Mucosa of gallbladder (tissue), 1 donor: Measurements from ENCODE around the gene RET. TPM values are rescaled to one million over a fixed set of nuclear protein-coding genes. Genes with fewer than 3 reads are reported as not detected.
"Not testable (repeated sequence)": the region's sequence is repeated elsewhere in the genome, so short reads cannot be mapped to it uniquely, and the experiment has no call there.

Experiments used
- DNase-seq: peaks from one replicate; pipeline ENCODE4 v3.0.0-alpha.2; 2020; ENCODE audit warnings: low spot score
- total RNA-seq: library from RNA; stranded (reverse); gene quantifications from one replicate; pipeline ENCODE4 v1.2.1, GENCODE V29; 2021
- donor health status: DM: no; HTN: no; CAD: no.

Gene RET
- total RNA-seq, 1 donor from 2014 or later, result 1.6 TPM

DNA sequence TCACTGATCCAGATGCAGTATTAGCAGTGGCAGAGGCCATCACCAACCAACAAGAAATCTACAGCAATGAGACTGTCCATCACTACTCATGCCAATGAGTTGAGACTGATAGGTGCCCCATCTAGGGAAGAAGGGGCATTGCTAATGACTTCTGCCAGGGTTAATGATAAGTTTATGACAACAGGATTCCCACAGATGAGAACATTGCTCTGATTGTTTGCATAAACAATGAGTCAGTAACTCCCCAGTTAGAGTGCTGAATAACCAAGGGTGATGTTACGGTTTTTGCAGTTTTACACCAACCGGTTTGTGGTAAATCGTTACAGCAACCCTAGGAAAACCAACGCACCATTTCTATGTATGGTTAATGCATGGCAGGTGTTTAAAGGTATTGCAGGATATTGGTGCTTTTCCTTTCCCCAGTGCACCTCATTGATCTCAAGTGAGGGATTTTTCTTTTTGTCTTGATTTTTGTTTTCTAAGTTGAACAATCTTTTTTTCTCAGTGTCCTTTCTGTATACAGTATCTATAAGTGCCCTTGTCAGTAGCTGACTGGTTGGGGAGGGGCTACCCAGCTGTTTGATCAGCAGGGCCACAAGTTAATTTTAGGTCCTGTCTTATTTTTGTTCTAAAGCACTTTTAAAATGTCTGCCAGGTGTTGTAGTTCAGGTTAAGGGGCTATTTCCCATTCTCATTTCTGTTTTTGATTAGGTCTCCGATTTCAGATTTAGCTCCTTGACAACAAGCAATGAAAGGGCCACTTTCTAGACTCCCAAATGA lies 57.4 kb downstream of the RET start:
- no peak for DNase-seq

DNA sequence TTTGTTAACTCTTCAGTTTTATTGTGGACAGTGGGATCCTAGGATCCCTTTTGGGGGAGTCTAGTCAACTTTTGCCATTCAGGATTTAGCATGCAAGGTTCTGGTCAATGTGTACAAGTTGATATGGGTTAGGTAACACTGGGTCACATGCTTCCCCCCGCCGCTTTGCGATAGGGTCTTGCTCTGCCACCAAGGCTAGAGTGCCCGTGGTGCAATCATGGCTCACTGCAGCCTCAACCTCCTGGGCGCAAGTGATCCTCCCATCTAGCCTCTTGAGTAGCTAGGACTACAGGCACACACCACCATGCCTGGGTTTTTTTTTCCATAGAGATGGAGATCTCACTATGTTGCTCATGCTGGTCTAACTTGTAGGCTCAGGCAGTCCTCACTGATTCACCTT lies 58.2 kb downstream of the RET start:
- no peak for DNase-seq

DNA sequence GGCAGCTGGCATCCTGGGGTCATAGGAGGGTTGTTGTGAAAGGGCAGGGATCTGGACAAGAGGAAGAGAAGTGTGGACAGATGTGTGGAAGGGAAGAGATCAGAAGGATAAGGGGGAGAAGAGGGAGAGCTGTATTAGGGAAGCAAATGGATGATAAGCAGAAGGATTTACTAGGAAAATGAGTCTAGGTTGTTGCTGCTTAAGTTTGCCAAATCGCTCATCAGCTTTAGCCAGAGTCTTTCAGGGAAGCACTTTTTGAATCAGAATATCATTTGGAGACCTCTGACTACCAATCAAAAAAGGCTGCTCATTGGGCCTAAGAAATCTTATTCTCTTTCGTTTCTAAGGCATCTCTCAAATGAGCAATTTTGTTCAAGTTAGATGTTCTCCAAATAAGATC lies 58.8 kb downstream of the RET start:
- no peak for DNase-seq

DNA sequence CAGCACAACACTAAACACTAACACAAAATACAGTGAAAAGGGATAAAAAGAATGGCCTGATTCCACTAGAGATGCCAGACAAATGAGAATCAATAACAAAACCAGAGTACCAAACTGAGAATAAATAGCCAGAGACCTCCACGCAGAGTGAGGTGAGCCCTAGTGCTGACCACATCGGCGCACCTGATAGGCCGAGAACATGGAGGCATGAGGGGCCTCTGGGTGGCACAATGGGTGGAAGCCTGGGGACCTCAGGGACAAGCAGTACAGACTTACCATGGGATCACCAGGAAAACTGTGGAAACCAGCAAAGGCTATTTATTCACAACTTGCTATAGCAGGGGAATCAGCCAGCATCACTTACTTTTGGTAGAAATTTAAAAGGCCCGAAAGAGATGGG lies 59.6 kb downstream of the RET start:
- no peak for DNase-seq

DNA sequence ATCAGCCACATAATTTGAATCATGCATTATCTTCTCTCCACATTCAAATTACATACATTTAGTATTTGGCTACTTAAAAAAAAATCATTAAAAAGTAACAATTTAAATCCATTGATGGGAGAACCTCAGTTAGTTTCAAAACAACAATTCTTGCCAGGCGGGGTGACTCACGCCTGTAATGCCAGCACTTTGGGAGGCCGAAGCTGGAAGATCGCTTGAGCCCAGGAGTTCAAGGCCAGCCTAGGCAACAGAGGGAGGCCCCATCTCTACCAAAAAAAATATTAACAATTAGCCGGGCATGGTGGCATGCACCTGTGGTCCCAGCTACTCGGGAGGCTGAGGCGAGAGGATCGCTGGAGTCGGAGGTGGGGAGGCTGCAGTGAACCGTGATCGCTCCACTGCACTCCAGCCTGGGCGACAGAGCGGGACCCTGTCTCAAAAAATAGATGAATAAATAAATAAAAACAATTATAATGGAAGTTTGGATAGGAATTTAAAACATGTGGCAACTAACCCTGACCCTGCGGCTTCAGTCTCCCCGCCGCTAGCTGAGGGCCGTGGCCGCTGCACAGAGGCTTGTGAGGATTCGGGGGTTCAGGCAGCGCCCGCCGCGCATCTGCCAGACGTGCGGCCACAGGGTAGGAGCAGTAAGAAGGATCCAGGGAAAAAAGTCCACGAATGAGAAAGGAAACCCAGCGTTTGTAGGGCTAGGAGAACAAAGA lies 60.3 kb downstream of the RET start:
- DNase-seq, result no peak

DNA sequence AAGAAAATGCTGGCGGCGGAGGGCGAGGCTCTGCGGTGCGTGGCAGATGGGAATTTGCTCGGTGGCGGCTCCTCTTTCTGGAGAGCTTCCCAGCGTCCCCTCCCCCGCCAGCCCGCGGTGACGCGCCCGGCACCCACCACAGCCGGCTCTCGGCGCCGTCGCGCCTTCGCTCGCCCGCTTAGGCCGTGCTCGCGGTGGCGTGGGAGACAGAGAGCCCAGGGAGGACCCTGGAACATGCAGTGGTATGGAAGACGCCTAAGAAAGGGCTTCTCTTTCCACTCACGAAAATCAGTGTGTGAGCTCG lies 60.8 kb downstream of the RET start:
- peak; percentile 37 for DNase-seq

DNA sequence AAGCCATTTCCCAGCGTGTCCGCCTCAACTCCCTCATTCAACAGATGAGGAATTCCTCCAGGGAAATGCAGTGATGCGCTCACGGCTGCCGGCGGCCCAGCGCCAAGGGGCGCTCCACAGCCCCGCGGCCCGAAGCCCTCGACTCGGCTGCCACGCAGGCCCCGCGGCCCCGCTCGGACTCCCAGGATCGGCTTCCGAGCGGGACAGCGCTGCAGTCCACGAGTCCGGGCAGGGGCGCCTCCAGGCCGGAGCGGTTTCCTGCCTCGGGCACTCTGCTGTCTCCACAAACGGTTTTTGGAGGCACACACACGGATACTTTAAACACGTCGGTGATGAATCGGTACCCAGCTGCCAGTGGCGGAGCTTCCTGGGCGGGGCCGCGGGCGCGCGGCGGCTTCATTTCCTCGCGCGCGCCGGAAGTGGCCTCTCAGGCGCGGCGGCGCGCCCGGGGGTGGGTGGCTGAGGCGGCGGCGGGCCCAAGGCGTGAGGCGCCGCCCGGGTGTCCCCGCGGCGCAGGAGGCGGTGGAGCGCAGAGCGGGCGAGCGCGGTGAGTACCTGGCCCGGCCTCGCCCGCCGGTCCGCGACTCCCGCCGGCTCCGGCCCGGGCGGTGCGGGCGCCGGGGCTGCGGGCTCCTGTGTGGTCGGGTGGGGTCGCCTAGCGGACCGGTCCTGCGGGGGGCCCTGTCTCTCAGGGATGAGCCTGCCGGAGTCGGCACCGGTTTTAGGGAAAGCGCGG lies 61.3 kb downstream of the RET start, which contains the start of gene CSGALNACT2:
TSS of gene CSGALNACT2 (plus strand) at position 425 of the 736 bp plus-strand sequence. CDS start 16,705 bp downstream, outside the sequence.
- DNase-seq, result peak; percentile 86

DNA sequence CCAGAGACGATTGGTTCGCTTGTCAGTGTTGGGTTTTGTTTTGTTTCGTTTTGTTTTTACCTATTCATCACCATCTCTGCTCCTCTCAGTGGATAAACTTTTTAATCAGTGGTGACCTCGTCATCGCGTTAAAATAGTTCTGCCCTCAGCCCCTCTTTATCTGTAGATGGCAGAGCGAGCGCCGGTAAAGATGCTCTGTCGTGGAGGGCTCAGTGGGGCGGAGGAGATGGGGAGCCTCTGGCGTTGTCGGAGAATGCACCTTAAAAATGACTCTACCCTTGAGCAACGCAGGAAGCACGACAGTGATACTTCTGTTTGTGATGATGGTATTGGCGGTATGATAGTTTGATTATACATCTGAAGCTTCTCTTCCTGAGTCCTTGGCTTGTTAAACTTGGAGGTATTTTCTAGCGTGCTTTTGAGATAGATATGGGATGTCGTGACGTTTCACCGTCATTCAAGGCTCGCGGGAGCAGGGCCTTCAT lies 61.9 kb downstream of the RET start:
- DNase-seq, result no peak

DNA sequence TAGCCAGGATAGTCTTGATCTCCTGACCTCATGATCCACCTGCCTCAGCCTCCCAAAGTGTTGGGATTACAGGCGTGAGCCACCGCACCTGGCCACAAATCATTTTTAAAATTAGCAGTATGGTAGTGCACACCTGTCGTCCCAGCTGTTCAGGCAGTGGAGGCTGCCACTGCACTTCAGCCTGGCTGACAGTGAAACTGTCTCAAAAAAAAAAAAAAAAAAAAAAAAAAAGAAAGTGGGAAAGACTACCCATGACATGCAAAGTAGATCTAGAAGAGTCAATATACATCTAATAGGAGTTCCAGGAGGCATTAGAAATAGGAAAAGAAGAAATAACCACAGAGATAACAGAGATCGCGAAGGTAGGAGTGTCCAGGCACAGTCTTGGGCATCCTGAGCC lies 64.6 kb downstream of the RET start:
- DNase-seq, result no peak

DNA sequence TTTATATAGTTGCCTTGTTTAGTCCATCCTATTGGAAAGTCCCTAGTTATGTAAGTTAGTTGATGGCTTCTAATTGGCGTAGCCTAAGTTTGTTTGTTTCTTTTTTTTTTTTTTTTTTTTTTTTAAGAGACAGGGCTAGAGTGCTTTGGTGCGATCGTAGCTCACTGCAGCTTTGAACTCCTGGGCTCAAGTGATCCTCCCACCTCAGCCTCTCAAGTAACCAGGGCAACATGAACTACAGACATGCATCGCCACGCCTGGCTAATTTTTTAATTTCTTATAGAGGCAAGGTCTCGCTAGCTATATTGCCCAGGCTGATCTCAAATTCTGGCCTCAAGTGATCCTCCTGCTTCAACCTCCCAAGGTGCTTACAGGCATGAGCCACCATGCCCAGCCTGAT lies 68.4 kb downstream of the RET start:
- no peak for DNase-seq

DNA sequence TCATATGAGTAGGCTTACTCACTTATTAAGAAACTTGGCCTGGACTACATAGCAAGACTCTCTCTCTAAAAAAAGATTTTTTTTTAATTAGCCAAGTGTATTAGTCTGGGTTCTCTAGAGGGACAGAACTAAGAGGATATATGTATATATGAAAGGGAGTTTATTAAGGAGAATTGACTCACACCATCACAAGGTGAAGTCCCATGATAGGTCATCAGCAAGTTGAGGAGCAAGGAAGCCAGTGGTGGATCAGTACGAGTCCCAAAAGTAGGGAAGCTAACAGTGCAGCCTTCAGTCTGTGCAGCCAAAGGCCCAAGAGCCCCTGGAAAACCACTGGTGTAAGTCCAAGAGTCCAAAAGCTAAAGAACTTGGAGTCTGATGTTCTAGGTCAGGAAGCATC lies 69.1 kb downstream of the RET start:
- not testable (repeated sequence) for DNase-seq

DNA sequence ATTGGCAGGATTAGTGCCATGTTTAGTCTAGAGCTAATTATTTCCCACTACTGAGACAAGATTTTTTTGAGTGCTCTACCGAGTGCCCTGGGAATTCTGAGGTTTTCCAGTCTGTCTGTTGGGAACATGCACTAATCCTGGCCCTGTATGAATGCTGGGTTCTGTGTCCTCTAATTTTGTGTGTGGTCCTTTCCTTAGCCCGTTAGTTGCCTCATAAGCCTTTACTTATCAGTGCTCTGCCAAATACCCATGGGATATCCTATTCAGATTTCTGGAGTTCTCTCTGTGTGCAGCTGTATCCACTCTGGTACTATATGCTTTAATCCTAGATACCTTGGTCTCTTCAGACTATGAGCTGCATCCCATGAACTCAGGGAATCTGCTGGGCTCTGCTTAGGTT lies 74.5 kb downstream of the RET start:
- no peak for DNase-seq

DNA sequence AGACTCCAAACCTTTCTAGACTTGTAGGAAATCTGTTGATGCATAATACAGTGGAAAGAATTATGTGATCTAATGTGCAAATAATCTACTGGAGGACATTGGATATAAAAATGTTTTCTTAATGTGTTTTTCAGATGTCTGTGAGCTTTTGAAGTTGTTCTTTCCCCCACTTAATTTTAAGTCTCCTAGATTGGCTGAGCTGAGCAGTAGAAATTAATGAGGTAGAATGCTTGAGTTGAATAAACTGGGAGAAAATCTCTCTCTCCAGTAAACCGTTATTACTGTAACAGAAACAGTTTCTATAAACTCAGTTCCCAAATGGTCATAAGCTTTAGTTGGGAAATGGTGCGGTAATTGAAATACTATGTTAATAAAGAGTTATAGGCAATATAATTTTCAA lies 77.0 kb downstream of the RET start:
- DNase-seq, result no peak

DNA sequence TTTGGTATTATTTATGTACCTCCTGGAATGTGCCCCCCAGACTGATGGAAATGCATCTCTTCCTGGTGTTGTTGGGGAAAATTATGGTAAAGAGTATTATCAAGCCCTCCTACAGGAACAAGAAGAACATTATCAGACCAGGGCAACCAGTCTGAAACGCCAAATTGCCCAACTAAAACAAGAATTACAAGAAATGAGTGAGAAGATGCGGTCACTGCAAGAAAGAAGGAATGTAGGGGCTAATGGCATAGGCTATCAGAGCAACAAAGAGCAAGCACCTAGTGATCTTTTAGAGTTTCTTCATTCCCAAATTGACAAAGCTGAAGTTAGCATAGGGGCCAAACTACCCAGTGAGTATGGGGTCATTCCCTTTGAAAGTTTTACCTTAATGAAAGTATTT lies 78.4 kb downstream of the RET start:
- DNase-seq, result no peak

DNA sequence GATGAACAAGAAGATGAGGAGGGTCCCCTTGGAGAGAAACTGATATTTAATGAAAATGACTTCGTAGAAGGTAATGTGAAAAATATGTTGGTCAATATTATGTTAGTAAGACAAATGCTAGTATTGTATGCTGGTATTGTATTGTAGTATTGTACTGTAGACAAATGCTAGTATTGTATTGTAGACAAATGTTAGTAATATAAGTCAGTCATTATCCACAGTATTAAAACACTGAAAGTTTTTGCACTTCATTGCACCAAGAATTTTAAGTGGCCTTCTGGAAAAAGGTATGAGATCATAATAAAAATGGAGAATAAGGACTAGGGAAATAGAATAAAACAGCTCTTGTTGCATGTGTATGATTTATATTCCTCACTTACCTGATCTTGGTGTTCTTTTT lies 78.9 kb downstream of the RET start:
- no peak for DNase-seq

DNA sequence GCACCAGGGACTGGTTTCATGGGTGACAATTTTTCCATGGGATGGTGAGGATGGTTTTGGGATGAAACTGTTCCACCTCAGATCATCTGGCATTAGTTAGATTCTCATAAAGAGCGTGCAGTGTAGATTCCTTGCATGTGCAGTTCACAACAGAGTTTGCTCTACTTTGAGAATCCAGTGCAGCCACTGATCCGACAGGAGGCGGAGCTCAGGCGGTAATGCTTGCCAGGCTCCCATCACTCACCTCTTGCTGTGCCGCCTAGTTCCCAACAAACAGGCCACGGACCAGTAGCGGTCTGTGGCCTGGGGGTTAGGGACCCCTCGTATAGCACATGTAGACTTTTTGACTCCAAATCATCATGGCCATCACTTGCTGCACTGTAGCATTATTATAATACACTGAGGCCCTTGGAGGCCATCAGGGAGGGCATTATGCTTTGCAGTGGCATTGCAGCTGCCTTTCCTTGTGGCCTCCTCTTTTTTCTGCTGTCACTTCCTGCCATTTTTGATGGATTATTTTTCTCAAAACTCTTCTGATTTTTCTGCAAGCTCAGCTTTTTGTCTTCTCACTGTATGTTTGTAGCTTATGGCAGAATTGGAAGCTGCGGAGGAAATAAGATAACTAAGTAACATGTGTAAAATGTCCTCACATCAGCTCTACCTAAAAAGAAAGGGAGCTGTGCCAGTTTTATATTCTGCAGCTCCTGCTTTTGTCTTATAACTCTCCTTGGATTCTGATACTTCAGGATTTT lies 79.9 kb downstream of the RET start:
- no peak for DNase-seq

DNA sequence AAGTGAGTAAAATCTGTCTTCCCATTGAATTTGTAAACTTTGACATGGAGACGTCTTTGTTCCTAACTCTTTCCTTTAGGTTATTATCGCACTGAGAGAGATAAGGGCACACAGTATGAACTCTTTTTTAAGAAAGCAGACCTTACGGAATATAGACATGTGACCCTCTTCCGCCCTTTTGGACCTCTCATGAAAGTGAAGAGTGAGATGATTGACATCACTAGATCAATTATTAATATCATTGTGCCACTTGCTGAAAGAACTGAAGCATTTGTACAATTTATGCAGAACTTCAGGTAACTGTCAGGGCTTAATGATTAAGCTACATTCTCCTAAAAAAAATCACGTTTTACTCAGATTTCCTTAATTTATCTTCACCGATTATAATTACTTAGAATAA lies 81.8 kb downstream of the RET start:
- no peak for DNase-seq

DNA sequence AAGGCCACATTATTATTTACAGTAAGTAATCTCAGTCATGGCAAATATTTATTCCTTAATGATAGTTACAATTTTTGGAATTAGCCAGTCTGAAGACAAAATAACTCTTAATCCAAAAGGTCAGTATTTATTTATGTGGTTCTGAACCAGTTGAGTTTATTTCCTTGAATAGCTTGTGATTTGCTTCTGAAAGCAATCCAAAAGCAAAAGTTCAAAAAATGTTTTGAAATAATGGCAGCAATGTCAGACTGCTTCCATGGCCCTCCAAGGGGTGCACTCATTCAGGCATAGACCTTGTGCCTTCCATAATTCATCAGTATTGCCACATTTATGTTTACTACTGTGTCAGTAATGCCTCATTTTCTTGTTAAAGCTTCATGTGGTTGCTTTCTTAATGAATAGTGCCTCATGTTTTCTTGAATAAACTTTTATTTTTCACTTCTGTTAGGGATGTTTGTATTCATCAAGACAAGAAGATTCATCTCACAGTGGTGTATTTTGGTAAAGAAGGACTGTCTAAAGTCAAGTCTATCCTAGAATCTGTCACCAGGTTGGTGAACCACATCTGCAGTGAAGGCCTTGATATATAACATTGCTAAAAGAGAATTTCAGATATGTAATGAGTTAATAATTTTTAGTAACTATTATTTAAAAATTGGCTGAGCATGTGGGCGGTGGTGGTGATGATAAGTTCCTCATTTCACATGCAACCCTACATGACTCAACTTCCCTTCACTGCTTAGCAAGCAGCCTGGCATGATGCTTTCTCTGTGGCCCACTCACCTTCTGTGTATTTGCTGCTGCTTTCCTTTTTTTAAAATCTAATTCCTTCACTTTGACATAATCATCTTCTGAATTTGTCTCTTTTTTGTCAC lies 83.4 kb downstream of the RET start:
- no peak for DNase-seq

DNA sequence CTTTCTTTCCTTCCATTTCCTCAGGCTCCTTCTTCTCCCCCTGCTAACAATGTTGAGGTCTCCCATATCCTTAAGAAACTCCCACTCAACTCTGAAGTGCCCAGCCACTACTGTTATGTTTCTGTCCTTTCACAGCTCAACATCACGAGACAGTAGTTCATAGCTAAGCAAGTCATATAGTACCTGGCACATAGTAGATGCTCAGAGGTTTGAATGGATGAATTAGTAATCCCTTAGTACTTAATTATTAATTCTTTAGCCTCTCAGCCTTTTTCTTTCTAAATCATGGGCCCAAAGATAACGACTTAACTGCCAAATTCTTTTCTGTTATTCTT lies 84.0 kb downstream of the RET start:
- no peak for DNase-seq

DNA sequence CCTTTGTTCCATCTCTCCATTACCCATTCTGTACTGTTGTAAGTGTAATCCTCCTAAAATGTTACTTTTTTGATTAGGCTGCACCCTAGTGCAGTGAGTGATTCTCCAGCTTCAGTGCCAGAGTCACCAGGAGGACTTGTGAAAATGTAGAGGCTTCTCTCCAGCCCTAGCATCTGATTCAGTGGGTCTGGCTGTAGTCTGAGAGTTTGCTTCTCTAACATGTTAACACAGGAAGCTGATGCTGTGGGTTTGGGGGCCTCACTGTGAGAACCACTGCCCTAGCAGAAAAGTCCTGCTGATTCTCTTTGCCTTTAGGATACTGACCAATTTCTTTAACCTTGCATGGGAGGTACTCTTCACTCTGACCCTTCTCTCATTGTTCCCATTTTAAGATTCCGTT lies 85.7 kb downstream of the RET start:
- DNase-seq, result no peak

DNA sequence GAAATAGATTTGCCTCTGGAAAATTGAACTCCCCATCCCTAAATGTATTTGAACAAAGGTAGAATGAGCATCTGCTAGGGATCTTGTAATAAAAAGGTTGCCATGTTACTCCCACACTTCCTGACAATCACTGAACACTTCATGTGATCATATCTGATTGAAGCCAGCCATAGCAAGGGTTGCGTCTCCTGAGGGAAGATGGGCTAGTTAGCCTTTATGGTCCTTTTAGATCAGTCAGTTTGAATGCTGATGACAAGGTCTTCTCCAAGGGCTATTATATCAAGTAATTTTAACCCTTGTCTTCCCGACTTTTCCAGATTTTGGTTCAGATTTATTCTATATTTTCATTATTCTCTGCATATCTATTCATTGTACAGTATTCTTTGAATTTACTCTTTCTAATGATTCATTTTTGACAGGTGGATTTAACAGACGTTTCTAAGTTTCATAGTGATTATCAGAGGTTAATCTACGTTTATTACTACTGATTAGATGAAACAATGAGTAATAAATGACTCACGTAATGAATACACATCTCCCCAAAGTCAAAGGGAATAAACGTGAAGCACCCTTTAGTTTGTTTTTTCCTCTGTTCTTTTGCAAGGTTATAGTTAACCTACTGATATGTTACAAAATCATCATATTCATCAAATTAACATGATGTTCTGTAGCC lies 89.5 kb downstream of the RET start:
- DNase-seq, result no peak
